ENCODE measurements around the gene GALNT14. TPM values are rescaled to one million over a fixed set of nuclear protein-coding genes. Genes with fewer than 3 reads are reported as not detected.

The GALNT14 gene
- total and polyA plus RNA-seq, 2 of the 13 experiments (the other 11 are each of a cell fraction or from before 2014, with no cell fraction given): not detected

- Histone ChIP-seq H4K20me1 (ENCODE audit: insufficient read depth, low read length) (no peaks in the 10 kb centered on the region), H3K79me2 (ENCODE audit: insufficient read depth, low read length) (no peaks in the 10 kb centered on the region), H3K27me3 (ENCODE audit: control insufficient read depth in 1 of 2, insufficient read depth in 2 of 2, low read length in 2 of 2) (peaks cover 0 to 36% of the 10 kb centered on the region in 2 experiments; a peak in 4 of 5 replicates), H3K4me2 (ENCODE audit: low read depth, low read length) (no peak overlapping the region), H3K9me3 (ENCODE audit: low read length) (no peaks in the 10 kb centered on the region), H3K36me3 (replicated peaks in 1 of 2; ENCODE audit: control insufficient read depth in 1 of 2, insufficient read depth in 2 of 2, low read length in 2 of 2) (no peaks in the 10 kb centered on the region), H3K4me1 (ENCODE audit: insufficient read depth, low read length) (no peaks in the 10 kb centered on the region), H3K27ac (ENCODE audit: extremely low read length, insufficient read depth, low read length) (no peak overlapping the region), H3K9ac (ENCODE audit: insufficient read depth, low read depth, low read length) (no peak overlapping the region), H3K4me3 (replicated peaks in 1 of 3; ENCODE audit: insufficient read depth in 1 of 3, low read depth in 2 of 3, low read length in 3 of 3) (no peak overlapping the region), H2AFZ (ENCODE audit: low read length) (no peak overlapping the region)
- FAIRE-seq (no peak), ATAC-seq (no peak), DNase-seq (ENCODE audit: low spot score) (no peak)
- intact Hi-C loops (cut with micrococcal nuclease; ENCODE audit: unreplicated experiment) (no loop called here), in situ Hi-C loops (cut with HindIII; ENCODE audit: extremely low pct_ligation_motif_present, low pct_unique_long_range_greater_than_20kb) (no loop called here)
- WGBS (ENCODE audit: low lambda C conversion rate): 18% methylated on average over 6 of the region's 7 CpGs
- BruUV-seq (replicated peaks): no TSS peak
- no peak for TF ChIP-seq ZNF580 (CRISPR knock-in tag; IDR thresholded peaks at IDR 0.05; ENCODE audit: borderline replicate concordance, low read depth)
- TF ChIP-seq YEATS2 (CRISPR knock-in tag; IDR thresholded peaks at IDR 0.05; ENCODE audit: borderline replicate concordance): no peak
- no peak for TF ChIP-seq MAFK (conservative IDR thresholded peaks at IDR 0.05 in 1 of 2, IDR thresholded peaks at IDR 0.05 in 1 of 2; ENCODE audit: low read length in 2 of 2)
- POLR2A ChIA-PET: no interaction called here
- CTCF ChIA-PET (ENCODE audit: low intra/inter-chr PET ratio, low total read pairs): no interaction called here
These were observed 175.1 kb downstream of the GALNT14 start for GRCh38 chr2:30963184-30963583.

GRCh38 chr2:30960213-30960612 lies 178.0 kb downstream of the GALNT14 start:
- no peaks in the 10 kb centered on the region for H3K79me2 ChIP-seq (ENCODE audit: insufficient read depth, low read length)
- 58% methylated on average over 10 of the region's 10 CpGs for WGBS (ENCODE audit: low lambda C conversion rate)
- no peak overlapping the region for H2AFZ ChIP-seq (ENCODE audit: low read length)
- no peak overlapping the region for H3K4me3 ChIP-seq (replicated peaks in 1 of 3; ENCODE audit: insufficient read depth in 1 of 3, low read depth in 2 of 3, low read length in 3 of 3)
- TF ChIP-seq GABPB1 (CRISPR knock-in tag; IDR thresholded peaks at IDR 0.05) (no peak), SIN3B (IDR thresholded peaks at IDR 0.05; ENCODE audit: low read length) (no peak), PATZ1 (CRISPR knock-in tag; IDR thresholded peaks at IDR 0.05) (no peak), ZNF274 (CRISPR knock-in tag; IDR thresholded peaks at IDR 0.05) (no peak), ZNF225 (CRISPR knock-in tag; IDR thresholded peaks at IDR 0.05) (no peak), PHB2 (IDR thresholded peaks at IDR 0.05; ENCODE audit: partially characterized antibody) (no peak), CHD4 (IDR thresholded peaks at IDR 0.05; ENCODE audit: borderline replicate concordance, low read length) (no peak), ZNF253 (CRISPR knock-in tag; IDR thresholded peaks at IDR 0.05; ENCODE audit: borderline replicate concordance) (no peak), HNF4G (IDR thresholded peaks at IDR 0.05; ENCODE audit: borderline replicate concordance, low read depth, low read length) (no peak), HNF4G (CRISPR knock-in tag; IDR thresholded peaks at IDR 0.05; ENCODE audit: borderline replicate concordance, low read depth) (no peak), YEATS4 (CRISPR knock-in tag; IDR thresholded peaks at IDR 0.05; ENCODE audit: borderline replicate concordance) (no peak)
- DNase-seq (ENCODE audit: low spot score) (no peak), ATAC-seq (no peak), FAIRE-seq (no peak)
- in situ Hi-C loops (cut with HindIII; ENCODE audit: extremely low pct_ligation_motif_present, low pct_unique_long_range_greater_than_20kb): no loop called here
- no peak overlapping the region for H3K9ac ChIP-seq (ENCODE audit: insufficient read depth, low read depth, low read length)
- no TSS peak for BruUV-seq (replicated peaks)
- peaks cover 0 to 21% of the 10 kb centered on the region in 2 experiments; a peak in 4 of 5 replicates for H3K27me3 ChIP-seq (ENCODE audit: control insufficient read depth in 1 of 2, insufficient read depth in 2 of 2, low read length in 2 of 2)
- CTCF ChIA-PET (ENCODE audit: low intra/inter-chr PET ratio, low total read pairs): no interaction called here
- H3K27ac ChIP-seq (ENCODE audit: extremely low read length, insufficient read depth, low read length): no peak overlapping the region
- no peak overlapping the region for H3K4me2 ChIP-seq (ENCODE audit: low read depth, low read length)
- H3K9me3 ChIP-seq (ENCODE audit: low read length): no peaks in the 10 kb centered on the region
- POLR2A ChIA-PET: no interaction called here
- H3K36me3 ChIP-seq (replicated peaks in 1 of 2; ENCODE audit: control insufficient read depth in 1 of 2, insufficient read depth in 2 of 2, low read length in 2 of 2): no peaks in the 10 kb centered on the region
- H4K20me1 ChIP-seq (ENCODE audit: insufficient read depth, low read length): no peaks in the 10 kb centered on the region
- intact Hi-C loops (cut with micrococcal nuclease; ENCODE audit: unreplicated experiment): no loop called here
- no peaks in the 10 kb centered on the region for H3K4me1 ChIP-seq (ENCODE audit: insufficient read depth, low read length)
